ENCODE results near the gene ARHGEF17. TPM values are rescaled to one million over a fixed set of nuclear protein-coding genes. Genes with fewer than 3 reads are reported as not detected.

Gene ARHGEF17
- total RNA-seq, 2 experiments from 2014 or later, result 0.18 TPM; not detected in 1

DNA sequence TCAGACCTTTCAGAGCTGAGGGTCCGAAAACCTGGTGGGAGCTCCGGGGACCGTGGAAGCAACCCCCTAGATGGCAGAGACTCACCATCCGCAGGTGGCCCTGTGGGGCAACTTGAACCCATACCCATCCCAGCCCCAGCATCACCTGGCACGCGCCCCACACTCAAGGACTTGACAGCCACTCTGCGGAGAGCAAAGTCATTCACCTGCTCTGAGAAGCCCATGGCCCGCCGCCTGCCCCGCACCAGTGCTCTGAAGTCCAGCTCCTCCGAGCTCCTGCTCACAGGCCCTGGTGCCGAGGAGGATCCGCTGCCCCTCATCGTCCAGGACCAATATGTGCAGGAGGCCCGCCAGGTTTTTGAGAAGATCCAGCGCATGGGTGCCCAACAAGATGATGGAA, 2.0 kb downstream of the ARHGEF17 start:
- no peaks in the 10 kb centered on the region for H3K9me3 Mint-ChIP-seq (ENCODE audit: insufficient read depth)
- no peak overlapping the region for H3K4me3 Mint-ChIP-seq
- DNase-seq, result no peak
- CTCF ChIA-PET, result interaction anchor here (6.8 kb wide), 1 partner anchor 25 kb away, joined by 93 read pairs; no protein-coding TSS in a partner anchor
- peaks cover 4% of the 10 kb centered on the region for H3K36me3 Mint-ChIP-seq (ENCODE audit: low read depth)
- no peak for ATAC-seq
- H3K27me3 Mint-ChIP-seq (ENCODE audit: low read depth), result peaks cover 23% of the 10 kb centered on the region
- H3K27ac Mint-ChIP-seq, result no peak overlapping the region
- POLR2A ChIA-PET, result no interaction called here
- peaks cover 29% of the 10 kb centered on the region for H3K4me1 Mint-ChIP-seq (ENCODE audit: low read depth)

DNA sequence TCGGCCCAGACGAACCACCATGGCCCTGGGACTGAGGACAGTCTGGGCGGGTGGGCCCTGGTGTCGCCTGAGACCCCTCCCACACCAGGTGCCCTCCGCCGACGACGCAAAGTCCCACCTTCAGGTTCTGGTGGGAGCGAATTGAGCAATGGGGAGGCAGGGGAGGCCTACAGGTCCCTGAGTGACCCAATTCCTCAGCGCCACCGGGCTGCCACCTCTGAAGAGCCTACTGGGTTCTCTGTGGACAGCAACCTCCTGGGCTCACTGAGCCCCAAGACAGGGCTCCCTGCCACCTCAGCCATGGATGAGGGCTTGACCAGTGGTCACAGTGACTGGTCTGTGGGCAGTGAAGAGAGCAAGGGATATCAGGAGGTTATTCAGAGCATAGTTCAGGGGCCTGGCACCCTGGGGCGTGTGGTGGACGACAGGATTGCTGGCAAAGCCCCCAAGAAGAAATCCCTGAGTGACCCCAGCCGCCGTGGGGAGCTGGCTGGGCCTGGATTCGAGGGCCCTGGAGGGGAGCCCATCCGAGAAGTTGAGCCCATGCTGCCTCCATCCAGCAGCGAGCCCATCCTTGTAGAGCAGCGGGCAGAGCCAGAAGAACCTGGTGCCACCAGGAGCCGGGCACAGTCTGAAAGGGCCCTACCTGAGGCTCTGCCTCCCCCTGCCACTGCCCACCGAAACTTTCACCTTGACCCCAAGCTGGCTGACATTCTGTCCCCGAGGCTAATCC, 2.8 kb downstream of the ARHGEF17 start:
- ATAC-seq (no peak), DNase-seq (no peak)
- no peak overlapping the region for H3K27ac Mint-ChIP-seq
- H3K9me3 Mint-ChIP-seq (ENCODE audit: insufficient read depth), result no peaks in the 10 kb centered on the region
- peaks cover 29% of the 10 kb centered on the region for H3K4me1 Mint-ChIP-seq (ENCODE audit: low read depth)
- CTCF ChIA-PET, result interaction anchor here (6.8 kb wide), 1 partner anchor 25 kb away, joined by 93 read pairs; no protein-coding TSS in a partner anchor
- POLR2A ChIA-PET, result no interaction called here
- H3K4me3 Mint-ChIP-seq, result no peak overlapping the region
- peaks cover 4% of the 10 kb centered on the region for H3K36me3 Mint-ChIP-seq (ENCODE audit: low read depth)
- peaks cover 18% of the 10 kb centered on the region for H3K27me3 Mint-ChIP-seq (ENCODE audit: low read depth)

DNA sequence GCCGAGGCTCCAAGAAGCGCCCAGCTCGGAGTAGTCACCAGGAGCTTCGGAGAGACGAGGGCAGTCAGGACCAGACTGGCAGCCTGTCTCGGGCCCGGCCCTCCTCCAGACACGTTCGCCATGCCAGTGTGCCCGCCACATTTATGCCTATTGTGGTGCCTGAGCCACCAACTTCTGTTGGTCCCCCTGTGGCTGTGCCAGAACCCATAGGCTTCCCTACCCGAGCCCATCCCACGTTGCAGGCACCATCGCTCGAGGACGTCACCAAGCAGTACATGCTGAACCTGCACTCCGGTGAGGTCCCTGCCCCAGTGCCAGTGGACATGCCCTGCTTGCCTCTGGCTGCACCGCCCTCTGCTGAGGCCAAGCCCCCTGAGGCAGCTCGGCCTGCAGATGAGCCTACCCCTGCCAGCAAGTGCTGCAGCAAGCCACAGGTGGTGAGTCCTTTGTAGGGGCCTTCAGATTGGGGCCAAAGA, 3.4 kb downstream of the ARHGEF17 start:
- H3K36me3 Mint-ChIP-seq (ENCODE audit: low read depth), result peaks cover 4% of the 10 kb centered on the region
- H3K4me3 Mint-ChIP-seq, result no peak overlapping the region
- no peaks in the 10 kb centered on the region for H3K9me3 Mint-ChIP-seq (ENCODE audit: insufficient read depth)
- H3K4me1 Mint-ChIP-seq (ENCODE audit: low read depth), result peaks cover 29% of the 10 kb centered on the region
- CTCF ChIA-PET, result interaction anchor here (1.5 kb wide), 1 partner anchor 40 kb away, joined by 3 read pairs; no protein-coding TSS in a partner anchor
- POLR2A ChIA-PET, result no interaction called here
- DNase-seq, result no peak
- H3K27me3 Mint-ChIP-seq (ENCODE audit: low read depth), result peaks cover 16% of the 10 kb centered on the region
- H3K27ac Mint-ChIP-seq, result no peak overlapping the region
- no peak for ATAC-seq

DNA sequence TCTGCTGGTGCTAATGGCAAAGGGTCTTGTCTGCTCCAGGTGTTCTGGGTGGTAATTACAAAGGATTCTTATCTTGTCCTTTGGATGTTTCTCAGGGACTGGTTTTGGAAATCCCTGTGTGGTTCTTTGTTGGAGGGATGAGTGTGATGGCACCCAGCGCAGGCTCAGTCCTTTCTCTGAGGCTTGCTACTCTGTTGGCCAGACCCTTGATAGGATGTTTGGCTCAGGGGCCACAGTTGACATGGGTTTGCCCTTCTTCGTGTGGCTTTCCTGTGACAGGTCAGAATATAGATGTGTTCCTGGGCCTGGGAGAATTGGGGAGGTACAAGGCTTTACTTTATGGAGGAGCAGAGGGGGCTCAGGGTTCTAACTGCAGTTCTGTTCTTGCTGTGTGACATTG, 4.0 kb downstream of the ARHGEF17 start:
- no peak for DNase-seq
- Mint-ChIP-seq H3K4me3 (no peak overlapping the region), H3K9me3 (ENCODE audit: insufficient read depth) (no peaks in the 10 kb centered on the region), H3K36me3 (ENCODE audit: low read depth) (peaks cover 3% of the 10 kb centered on the region), H3K4me1 (ENCODE audit: low read depth) (peaks cover 23% of the 10 kb centered on the region), H3K27ac (no peak overlapping the region), H3K27me3 (ENCODE audit: low read depth) (peaks cover 14% of the 10 kb centered on the region)
- ChIA-PET CTCF (interaction anchor here (1.5 to 3.6 kb wide), 2 partner anchors 24 to 39 kb away, joined by 3 to 28 read pairs; no protein-coding TSS in a partner anchor), POLR2A (no interaction called here)
- ATAC-seq, result no peak

DNA sequence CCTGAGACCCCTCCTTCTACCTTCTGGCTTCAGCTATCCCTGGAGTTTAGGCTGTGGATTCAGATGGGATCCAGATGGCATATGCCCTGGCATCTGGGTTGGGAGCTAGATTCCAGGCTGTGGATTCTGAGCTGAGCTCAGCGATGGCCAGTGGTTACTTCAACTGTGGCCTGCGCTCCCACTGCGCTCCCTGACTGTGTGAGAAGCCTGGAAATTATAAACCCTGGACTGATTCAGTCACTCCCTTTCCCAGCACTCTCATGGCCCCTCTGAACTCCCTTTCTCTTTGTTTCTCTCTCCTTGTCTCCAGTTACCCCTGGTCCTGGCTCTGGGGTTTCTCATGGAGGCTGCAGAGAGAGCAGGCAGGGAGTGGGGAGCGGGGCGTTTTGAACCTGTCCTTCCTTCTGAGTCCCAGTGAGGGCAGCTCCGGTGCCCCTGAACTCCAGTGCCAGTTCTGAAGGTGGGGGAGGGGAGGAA, 4.8 kb downstream of the ARHGEF17 start:
- POLR2A ChIA-PET, result no interaction called here
- Mint-ChIP-seq H3K4me1 (ENCODE audit: low read depth) (peaks cover 19% of the 10 kb centered on the region), H3K9me3 (ENCODE audit: insufficient read depth) (no peaks in the 10 kb centered on the region), H3K27me3 (ENCODE audit: low read depth) (peaks cover 11% of the 10 kb centered on the region), H3K4me3 (no peak overlapping the region), H3K36me3 (ENCODE audit: low read depth) (no peaks in the 10 kb centered on the region), H3K27ac (no peak overlapping the region)
- DNase-seq (no peak), ATAC-seq (no peak)
- CTCF ChIA-PET, result interaction anchor here (1.1 to 3.6 kb wide), 4 partner anchors 10 to 47 kb away, joined by 3 to 28 read pairs (median 4); no protein-coding TSS in a partner anchor

DNA sequence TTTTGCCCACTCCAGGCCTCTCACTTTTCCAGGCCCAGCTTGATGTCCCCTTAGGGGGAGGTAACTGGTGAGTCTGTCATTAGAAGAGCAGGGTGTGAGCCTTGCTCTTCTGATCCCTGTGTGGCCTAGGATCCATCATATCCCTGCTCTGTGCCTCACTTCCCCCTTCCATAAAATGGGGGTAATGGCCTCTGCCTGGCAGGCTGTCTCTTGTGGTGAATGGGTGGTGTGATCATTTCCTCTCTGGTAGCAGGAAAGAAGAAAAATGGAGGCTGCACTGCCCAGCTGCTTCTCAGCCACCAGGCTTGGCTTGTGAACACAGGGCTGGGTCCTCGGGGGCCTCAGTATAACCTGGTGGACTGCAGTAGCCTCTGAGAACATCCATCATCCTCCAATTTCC, 5.6 kb downstream of the ARHGEF17 start:
- peak; percentile 39 for DNase-seq
- no peaks in the 10 kb centered on the region for H3K36me3 Mint-ChIP-seq (ENCODE audit: low read depth)
- ATAC-seq, result peak; percentile 35
- ChIA-PET CTCF (interaction anchor here (1.1 to 3.6 kb wide), 3 partner anchors 11 to 47 kb away, joined by 3 to 28 read pairs (median 4); no protein-coding TSS in a partner anchor), POLR2A (interaction anchor here (0.5 kb wide), 1 partner anchor 53 kb away, joined by 4 read pairs; no protein-coding TSS in a partner anchor)
- H3K27me3 Mint-ChIP-seq (ENCODE audit: low read depth), result peaks cover 11% of the 10 kb centered on the region
- no peak overlapping the region for H3K4me3 Mint-ChIP-seq
- H3K4me1 Mint-ChIP-seq (ENCODE audit: low read depth), result peaks cover 19% of the 10 kb centered on the region
- H3K27ac Mint-ChIP-seq, result peak overlapping the region; percentile 74
- no peaks in the 10 kb centered on the region for H3K9me3 Mint-ChIP-seq (ENCODE audit: insufficient read depth)

DNA sequence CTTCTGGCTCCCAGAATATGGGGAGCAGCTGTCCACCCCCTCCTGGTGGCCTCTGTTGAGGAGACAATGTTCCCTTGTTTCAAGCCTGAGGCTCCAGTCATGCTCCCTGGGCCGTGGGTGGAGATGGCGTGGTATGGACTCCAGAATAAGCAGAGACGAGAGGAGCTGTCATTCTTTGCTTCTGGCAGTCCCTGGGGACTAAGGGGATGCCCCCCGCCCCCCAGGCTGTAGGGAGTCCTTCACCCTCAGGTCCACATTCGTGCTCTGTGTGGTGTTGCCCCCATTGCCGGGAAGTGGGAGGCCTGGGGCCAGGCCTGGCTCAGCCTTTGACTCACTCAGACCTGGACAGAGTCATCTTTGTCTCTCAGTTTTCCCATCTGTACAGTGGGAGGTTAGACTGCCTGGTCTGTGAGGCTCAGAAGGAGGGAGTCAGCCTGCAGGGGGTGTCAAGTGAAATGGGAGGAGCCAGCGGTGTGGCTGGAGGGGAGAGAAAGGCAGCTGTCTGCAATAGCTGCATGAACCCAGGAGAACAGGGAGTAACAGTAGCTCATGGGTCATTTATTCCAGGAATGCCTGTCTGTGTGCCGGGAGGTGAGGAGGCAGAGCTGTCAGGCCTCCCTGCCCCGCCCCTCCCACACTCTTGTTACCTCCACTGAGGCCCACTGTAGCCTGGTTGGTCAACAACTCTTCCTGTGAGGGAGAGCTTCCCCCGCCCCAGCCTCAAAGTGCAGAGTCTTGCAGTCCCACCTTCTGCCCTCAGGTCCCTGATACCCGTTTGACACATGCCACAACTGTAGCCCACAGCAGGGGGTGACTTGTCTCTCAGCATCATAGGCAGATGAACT, 6.3 kb downstream of the ARHGEF17 start:
- Mint-ChIP-seq H3K4me3 (no peak overlapping the region), H3K27me3 (ENCODE audit: low read depth) (peaks cover 11% of the 10 kb centered on the region), H3K27ac (peak overlapping the region; percentile 74), H3K9me3 (ENCODE audit: insufficient read depth) (no peaks in the 10 kb centered on the region), H3K4me1 (ENCODE audit: low read depth) (peaks cover 19% of the 10 kb centered on the region), H3K36me3 (ENCODE audit: low read depth) (no peaks in the 10 kb centered on the region)
- CTCF ChIA-PET, result interaction anchor here (0.8 to 3.6 kb wide), 6 partner anchors 11 to 183 kb away, joined by 3 to 28 read pairs (median 4); no protein-coding TSS in a partner anchor
- ATAC-seq (no peak), DNase-seq (no peak)
- POLR2A ChIA-PET, result no interaction called here

DNA sequence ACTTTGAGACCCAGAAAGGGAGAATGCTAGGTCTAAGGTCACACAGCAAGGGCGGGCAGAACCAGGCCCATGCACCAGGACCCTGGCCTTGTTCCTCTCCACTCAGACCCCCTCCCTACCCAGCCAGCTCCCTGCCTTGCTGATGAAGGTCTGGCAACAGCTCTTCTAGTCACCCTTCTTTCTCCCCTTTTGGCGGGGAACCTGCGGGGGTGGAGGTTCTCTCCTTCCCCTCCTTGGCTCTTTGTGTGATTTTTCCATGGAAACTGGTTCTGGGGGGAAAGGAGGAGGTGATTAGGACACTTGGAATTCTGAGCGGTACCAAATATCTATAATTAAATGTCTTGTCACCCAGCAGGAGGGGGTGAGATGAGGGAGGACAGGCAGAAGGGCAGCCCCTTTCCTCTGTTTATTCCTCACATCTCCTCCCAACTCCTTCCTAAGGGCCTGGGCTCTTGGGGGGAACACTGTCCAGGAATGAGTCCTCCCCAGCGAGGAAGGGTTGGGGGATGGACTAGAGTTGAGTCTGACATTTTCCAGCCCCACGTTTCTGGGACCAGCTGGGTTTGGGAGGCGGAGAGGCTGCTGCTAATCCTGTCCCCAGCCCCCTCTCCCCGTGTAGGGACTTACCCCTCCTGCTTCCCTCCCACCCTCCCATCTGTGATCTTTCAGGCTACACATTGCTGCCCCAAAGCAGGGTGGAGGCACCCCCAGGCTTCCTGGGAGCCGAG, 7.4 kb downstream of the ARHGEF17 start:
- CTCF ChIA-PET, result interaction anchor here (0.8 to 3.6 kb wide), 5 partner anchors 9 to 182 kb away, joined by 3 to 28 read pairs (median 5); no protein-coding TSS in a partner anchor
- H3K9me3 Mint-ChIP-seq (ENCODE audit: insufficient read depth), result no peaks in the 10 kb centered on the region

DNA sequence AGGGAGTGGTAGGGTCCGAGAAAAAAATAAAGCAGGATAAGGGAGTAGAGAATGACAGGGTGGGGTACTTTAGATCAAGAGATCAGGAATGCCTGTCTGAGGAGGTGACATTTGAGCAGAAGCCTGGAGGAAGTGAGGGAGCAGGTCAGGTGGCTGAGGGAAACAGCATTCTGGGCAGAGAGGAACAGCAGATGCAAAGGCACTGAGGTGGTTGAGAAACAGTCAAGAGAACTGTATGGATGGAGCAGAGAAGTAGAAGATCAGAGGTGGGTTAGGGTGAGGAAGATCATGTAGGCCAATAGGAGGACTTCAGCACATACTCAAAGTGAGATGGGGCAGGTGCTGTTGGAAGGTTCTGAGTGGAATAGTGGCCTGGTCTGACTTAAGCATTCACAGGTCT, 8.3 kb downstream of the ARHGEF17 start:
- Mint-ChIP-seq H3K9me3 (ENCODE audit: insufficient read depth) (no peaks in the 10 kb centered on the region), H3K27ac (no peak overlapping the region), H3K27me3 (ENCODE audit: low read depth) (peaks cover 3% of the 10 kb centered on the region), H3K4me1 (ENCODE audit: low read depth) (peaks cover 22% of the 10 kb centered on the region), H3K36me3 (ENCODE audit: low read depth) (no peaks in the 10 kb centered on the region), H3K4me3 (no peak overlapping the region)
- POLR2A ChIA-PET, result no interaction called here
- ATAC-seq, result no peak
- no peak for DNase-seq
- CTCF ChIA-PET, result interaction anchor here (1.2 to 2.7 kb wide), 3 partner anchors 10 to 35 kb away, joined by 5 to 6 read pairs (median 6); no protein-coding TSS in a partner anchor

More for the DNA sequence above, 7.4 kb downstream of the ARHGEF17 start:
- POLR2A ChIA-PET, result no interaction called here
- no peak for ATAC-seq
- Mint-ChIP-seq H3K4me3 (no peak overlapping the region), H3K36me3 (ENCODE audit: low read depth) (no peaks in the 10 kb centered on the region), H3K27ac (no peak overlapping the region), H3K4me1 (ENCODE audit: low read depth) (peaks cover 19% of the 10 kb centered on the region), H3K27me3 (ENCODE audit: low read depth) (peaks cover 5% of the 10 kb centered on the region)
- no peak for DNase-seq

DNA sequence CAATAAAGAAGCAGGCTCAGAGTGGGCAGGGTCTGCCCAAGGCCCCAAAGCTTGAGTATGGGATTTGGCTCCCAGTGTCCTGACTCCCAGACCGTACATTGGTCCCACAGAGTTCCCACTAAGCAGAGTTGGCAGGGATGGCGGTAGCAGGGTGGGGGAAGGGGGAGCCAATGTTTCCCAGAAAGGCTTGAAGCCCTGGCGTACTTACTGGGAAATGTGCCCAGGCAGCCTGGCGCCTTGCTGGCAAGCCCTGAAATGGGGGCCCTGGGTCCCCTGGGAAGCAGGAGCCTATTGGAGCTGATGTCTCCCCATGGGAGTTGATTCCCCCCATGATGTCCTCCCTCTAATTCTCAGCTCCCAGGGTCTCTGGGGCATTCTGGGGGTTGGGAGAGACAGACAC, 9.3 kb downstream of the ARHGEF17 start:
- no peaks in the 10 kb centered on the region for H3K9me3 Mint-ChIP-seq (ENCODE audit: insufficient read depth)
- ATAC-seq, result no peak
- POLR2A ChIA-PET, result interaction anchor here (1.1 kb wide), 1 partner anchor 10 kb away, joined by 3 read pairs; no protein-coding TSS in a partner anchor
- no peak overlapping the region for H3K4me3 Mint-ChIP-seq
- no peaks in the 10 kb centered on the region for H3K27me3 Mint-ChIP-seq (ENCODE audit: low read depth)
- no peaks in the 10 kb centered on the region for H3K36me3 Mint-ChIP-seq (ENCODE audit: low read depth)
- H3K27ac Mint-ChIP-seq, result no peak overlapping the region
- peaks cover 29% of the 10 kb centered on the region for H3K4me1 Mint-ChIP-seq (ENCODE audit: low read depth)
- no peak for DNase-seq
- CTCF ChIA-PET, result interaction anchor here (1.3 to 3.4 kb wide), 3 partner anchors 11 to 33 kb away, joined by 5 to 18 read pairs (median 6); no protein-coding TSS in a partner anchor

DNA sequence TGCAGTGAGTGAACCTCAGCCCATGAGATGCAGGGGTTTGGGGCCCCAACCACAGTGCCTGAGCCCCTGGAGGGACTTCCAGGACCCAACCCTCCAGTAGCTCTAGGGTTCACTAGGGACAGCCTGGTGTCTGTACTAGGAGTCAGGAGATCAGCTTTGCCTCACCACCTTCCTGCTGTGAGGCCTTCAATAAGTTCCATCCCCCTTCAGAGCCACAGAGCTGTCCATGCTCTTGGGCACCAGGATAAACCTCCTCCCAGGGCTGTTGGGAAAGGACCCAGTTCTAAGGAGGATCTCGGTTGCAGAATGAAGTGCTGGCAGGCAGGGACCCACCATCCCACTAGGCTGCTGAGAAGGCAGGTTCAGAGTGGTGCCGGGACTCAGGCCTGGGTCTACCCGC, 9.7 kb downstream of the ARHGEF17 start:
- ATAC-seq (no peak), DNase-seq (no peak)
- ChIA-PET POLR2A (interaction anchor here (1.1 kb wide), 1 partner anchor 11 kb away, joined by 3 read pairs; no protein-coding TSS in a partner anchor), CTCF (interaction anchor here (1.3 to 3.4 kb wide), 3 partner anchors 11 to 33 kb away, joined by 5 to 18 read pairs (median 6); no protein-coding TSS in a partner anchor)
- H3K9me3 Mint-ChIP-seq (ENCODE audit: insufficient read depth), result no peaks in the 10 kb centered on the region
- no peak overlapping the region for H3K27ac Mint-ChIP-seq
- no peaks in the 10 kb centered on the region for H3K27me3 Mint-ChIP-seq (ENCODE audit: low read depth)
- H3K4me1 Mint-ChIP-seq (ENCODE audit: low read depth), result peaks cover 29% of the 10 kb centered on the region
- no peaks in the 10 kb centered on the region for H3K36me3 Mint-ChIP-seq (ENCODE audit: low read depth)
- no peak overlapping the region for H3K4me3 Mint-ChIP-seq
